DMS53 treated with DMSO at 0.1 percent for 48 hours (cell line): ENCODE results near the gene KRTAP10-10.
"Not testable (repeated sequence)": the region's sequence is repeated elsewhere in the genome, so short reads cannot be mapped to it uniquely, and the experiment has no call there.

ENCODE experiments used
- DNase-seq: peaks from one replicate; lab custom pipeline; 2025; ENCODE audit not compliant: unreplicated experiment; lab: John Stamatoyannopoulos, UW

The KRTAP10-10 gene, protein sequence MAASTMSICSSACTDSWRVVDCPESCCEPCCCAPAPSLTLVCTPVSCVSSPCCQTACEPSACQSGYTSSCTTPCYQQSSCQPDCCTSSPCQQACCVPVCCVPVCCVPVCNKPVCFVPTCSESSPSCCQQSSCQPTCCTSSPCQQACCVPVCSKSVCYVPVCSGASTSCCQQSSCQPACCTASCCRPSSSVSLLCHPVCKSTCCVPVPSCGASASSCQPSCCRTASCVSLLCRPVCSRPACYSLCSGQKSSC

DNA sequence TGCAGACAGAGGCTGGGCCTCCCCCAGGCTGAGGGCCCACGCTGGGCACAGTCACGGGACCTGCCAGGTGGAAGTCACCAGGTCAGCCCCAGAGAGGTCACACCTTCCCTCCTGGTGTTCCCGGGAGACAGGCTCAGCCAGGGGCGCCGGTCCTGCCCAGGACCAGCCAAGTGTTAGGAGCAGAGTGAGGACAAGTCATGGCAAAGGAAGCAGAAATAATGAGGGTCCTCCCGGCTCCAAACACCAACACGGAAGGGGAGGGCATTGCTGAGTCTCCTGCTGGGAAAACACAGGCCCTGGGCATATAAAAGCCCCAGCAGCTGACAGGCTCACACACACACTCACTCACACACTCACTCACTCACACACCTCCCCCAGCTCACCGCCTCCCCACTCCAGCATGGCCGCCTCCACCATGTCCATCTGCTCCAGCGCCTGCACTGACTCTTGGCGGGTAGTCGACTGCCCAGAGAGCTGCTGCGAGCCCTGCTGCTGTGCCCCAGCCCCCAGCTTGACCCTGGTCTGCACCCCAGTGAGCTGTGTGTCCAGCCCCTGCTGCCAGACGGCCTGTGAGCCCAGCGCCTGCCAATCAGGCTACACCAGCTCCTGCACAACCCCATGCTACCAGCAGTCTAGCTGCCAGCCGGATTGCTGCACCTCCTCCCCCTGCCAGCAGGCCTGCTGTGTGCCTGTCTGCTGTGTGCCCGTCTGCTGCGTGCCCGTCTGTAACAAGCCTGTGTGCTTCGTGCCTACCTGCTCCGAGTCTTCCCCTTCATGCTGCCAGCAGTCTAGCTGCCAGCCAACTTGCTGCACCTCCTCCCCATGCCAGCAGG is at the start of gene KRTAP10-10:
KRTAP10-10 (plus strand) TSS at position 339 of the 833 bp plus-strand sequence; CDS start at position 401, 62 bp downstream.
- DNase-seq = no peak

DNA sequence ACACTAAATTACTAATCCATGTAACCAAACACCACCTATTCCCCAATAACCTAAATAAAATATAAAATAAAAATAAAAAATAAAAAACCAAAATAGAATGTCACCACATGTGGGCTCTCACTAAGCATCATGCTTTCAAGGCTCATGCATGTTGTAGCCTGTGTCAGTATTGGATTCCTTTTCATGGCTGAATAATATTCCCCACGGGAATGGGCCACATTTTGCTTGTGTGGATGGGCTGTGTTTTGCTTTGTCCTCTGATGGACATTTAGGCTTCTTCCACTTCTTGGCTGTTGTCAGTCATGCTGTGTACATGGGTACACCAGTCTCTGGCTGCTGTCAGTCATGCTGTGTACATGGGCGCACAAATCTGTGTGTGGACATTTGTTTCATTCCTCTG is 48.1 kb upstream of the KRTAP10-10 start:
- no peak for DNase-seq

DNA sequence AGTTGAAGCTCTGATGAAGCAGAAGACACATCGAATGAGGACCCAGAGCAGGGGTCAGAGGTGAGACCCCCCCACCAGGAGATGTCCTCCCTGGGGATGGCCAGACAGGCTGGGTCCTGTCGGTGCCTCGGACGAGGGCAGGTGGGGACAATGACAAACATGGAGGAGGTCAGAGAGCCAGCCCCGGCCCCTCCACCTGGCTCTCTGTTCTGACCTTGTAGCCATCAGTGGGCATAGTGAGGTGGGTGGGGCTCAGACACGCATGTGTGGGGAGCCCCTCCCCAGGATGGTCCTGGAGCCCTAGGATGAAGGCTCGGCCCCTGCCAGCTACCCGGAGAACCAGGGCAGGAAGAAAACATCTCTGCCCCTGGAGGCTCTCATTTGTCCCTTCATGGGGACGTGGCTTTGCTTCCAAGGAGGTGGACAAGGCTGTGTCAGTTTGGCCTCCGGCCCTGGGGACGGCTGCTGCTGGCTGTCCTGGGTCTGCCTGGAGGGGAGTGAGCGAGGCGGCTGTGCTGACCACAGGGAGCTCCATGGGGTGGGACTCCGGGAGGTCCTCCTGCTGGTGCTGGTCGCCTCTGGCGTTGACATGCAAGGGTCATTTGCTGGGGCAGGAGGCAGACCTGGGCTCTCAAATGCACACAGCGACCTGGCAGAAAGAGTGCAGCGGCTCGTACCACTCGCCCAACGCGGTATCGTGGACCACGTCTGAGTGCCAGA is 47.4 kb upstream of the KRTAP10-10 start:
- no peak for DNase-seq

DNA sequence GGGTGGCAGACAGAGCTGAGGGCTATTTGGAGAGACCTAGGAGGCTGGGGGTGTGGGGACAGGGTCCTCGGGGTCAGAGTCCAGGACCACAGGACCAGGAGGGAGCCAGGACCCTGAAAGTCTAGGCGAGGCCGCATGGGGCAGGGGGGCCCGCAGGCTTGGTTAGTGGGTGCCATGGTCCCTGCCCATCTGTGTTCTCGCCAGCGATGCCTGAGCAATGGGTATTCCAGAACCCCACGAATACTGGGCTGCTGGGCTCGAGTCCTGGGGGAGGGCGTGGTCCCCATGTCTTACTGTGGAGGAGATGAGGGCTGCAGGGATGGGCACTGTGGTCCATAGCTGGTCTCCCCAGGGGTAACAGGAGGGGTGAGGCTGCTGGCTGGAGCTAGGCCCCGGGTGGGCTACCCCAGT is 46.8 kb upstream of the KRTAP10-10 start:
- no peak for DNase-seq

DNA sequence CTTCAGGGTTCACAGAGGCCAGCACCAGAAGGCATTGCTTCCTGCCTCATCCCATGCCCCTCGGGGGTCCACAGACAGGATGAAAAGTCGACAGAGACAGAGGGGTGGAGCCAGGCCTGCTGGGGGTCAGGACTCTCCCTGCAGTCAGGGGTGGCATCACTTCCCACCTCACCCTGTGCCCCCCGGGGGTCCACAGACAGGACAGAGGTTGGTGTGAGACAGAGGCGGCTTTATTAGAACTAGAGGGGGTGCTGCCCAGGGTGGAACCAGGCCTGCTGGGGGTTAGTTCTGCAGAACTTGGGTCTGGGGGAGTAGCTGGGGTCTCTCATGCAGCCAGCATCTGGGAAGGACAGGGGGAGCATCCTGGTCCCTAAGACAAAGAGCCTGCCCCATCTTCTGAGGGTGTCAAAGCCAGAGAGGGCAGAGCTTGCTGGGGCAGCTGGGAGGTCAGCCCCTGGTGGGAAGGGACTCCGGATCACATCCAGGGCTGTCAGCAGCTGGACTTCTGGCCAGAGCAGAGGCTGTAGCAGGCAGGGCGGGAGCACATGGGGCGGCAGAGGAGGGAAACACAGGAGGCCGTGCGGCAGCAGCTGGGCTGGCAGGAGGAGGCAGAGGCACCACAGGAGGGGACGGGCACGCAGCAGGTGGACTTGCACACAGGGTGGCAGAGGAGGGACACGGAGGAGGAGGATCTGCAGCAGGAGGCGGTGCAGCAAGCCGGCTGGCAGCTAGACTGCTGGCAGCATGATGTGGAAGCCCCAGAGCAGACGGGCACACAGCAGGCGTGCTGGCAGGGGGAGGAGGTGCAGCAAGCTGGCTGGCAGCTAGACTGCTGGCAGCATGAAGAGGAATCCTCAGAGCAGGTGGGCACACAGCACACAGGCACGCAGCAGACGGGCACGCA is 46.0 kb upstream of the KRTAP10-10 start:
- DNase-seq = not testable (repeated sequence)

DNA sequence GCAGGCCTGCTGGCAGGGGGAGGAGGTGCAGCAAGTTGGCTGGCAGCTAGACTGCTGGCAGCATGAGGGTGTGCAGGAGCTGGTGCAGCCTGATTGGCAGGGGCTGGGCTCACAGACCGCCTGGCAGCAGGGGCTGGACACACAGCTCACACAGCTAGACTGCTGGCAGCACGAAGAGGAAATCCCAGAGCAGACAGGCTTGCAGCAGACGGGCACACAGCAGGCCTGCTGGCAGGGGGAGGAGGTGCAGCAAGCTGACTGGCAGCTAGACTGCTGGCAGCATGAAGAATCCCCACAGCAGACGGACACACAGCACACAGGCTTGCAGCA is 45.4 kb upstream of the KRTAP10-10 start:
- DNase-seq = not testable (repeated sequence)

DNA sequence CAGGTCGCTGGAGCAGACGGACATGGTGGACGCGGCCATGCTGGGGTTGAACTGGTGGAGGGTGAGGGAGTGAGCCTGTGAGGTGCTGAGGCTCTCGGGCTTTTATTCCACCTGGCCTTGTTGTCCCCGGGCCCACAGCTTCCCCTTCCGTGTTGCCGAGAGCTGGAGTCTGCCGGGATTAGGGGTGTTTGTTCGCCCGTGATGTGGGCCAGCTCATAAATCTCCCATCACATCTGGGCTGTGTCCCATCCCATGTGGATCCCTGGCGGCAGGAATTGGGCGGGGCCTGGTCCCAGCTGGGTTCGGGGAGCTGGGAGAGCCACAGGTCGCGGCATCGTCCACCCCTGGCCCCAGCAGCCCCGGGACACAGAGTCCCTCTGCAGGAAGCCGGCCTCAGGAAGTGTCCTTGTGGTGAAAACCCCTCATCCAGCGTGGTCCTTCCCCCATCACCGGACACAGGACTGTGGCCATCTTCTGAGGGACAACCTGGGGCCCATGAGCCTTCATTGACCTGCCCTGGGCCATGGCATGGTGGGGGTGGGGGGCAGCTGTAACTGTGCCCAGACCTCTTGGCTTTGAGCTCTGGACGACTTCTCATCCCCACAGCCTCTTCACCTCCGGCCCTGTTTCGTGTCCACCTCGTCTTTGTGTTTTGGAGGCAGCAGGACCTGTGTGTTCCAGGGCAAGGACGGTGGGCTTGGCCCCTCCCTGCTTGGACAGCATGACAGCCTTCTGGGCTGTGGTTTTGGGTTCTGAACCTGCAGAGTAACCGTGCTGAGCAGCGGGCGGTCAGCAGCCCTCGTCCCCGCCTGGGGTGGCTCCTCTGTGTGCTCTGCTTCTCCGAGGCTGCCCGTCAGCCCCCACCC is 44.5 kb upstream of the KRTAP10-10 start, which contains the start of gene KRTAP10-6:
KRTAP10-6 (minus strand) TSS at position 60 of the 866 bp plus-strand sequence; CDS start at position 39, 21 bp downstream.
- no peak for DNase-seq

DNA sequence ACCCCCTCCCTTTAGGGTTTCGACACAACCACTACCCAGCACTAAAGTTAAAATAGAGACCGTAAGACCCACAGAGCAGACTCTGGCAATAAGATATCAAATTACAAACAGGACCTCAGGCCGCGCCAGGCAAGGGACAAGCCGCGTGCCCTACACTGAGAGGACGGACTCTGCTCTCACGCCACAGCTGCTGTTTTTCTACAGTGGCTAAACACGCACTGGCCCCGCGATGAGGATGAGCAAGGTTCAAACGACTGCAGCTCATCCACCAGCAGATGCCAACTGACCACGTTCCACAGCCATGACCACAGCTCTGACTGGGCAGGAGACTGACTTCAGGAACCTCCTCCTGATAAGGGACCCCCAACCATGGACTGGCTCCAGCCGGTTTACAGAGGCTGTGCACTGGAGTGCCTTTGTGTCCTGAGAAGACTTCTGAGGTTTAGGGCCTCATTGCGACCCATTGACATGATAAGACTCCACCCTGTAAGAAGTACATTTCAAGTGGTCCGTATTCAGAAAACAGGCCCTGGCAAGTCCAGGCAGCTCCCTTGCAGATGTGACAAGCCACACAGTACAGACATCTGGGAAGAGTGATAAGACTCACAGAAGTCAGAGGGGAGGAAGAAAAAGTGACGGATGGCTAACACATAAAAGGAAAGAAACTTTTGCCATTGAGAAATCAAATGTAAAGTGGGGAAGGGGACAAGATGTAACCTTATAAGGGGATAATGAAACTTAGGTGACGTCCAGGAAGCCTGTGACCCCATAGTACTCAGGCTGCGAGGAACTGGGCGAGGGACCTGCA is 43.4 kb upstream of the KRTAP10-10 start:
- no peak for DNase-seq

DNA sequence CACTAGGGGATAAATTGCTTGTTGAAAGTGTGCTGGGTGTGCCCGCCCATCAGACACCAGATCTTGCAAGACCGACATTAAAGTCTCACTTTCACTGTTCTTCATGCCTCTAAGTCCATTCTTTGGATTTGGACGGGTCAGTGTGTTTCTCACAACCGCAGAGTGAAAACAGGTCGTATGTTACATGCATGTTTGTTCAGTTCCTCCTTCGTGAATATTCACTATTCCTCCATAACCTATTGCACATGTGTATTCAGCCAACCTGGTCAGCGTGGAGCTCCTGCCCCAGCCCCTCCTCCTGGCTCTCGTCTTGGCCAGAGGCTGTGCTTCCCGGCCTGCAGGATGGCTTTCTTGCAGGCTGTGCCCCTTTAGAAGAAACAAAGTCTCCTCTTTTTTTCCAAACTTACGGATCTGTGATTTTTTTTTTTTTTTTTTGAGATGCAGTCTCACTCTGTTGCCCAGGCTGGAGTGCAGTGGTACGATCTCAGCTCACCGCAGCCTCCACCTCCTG is 42.7 kb upstream of the KRTAP10-10 start:
- no peak for DNase-seq

DNA sequence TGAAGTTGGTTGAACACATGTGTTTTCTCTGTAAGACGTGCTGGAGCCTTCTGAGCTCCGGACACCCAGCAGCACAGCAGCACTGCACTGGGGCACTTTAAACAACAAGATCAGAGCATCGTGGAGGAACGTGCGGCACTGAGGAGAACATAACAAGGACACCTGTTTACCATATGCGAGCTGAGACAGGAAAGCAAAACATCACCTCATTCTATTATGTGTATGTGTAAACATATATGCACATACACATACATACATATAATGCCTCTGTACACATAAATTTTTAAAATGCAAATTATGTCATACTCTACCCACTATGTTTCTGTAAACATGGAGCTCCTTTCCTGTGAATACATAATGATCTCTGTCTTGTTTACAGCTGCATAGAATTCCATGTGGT is 41.6 kb upstream of the KRTAP10-10 start:
- DNase-seq = no peak

DNA sequence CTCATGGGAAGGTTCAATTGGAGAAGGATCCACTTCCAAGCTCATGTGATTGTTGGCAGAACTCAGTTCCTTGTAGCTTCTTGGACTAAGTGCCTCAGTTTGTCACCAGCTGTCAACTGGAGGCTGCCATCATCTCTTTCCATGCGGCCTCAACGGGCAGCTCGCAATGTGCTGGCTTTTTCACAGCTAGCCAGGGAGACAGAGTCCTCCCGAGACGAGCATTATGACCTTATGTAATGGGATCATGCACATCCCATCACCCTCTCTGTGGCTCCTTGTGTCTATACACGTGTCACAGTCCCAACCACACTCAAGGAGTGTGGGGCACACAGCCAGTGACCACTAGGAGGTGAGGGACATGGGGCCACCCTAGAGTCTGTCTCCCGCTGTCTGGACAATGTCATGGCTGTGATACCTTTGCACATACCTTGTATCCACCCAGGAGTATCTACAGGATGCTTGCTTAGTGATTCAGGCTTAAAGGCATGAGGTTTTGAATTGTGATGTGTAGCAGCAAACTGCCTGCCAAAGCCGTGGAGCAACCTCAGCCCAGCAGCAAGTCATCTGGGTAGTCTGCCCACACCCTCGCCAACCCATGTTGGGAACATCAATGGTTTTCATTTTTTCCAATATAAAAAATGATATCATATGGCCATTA is 41.0 kb upstream of the KRTAP10-10 start:
- no peak for DNase-seq

DNA sequence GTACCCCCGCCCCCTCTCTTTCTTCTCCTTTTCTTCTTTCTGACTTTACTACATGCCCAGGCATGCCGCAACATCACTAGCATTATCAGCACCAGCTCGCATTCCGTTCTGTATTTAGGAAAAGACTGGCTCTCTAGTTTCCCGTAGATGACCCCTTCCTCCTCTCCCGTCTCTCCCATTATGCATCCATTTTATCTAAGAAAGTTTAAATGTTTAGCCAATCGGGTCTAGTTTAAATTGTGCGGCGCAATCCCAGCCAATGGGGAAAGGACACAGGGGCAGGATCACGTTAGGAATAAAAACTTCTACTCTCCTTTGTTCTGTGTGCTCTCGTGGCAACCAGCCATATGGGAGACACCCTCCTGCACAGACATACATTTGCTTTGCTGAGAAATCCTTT is 39.1 kb upstream of the KRTAP10-10 start:
- no peak for DNase-seq

DNA sequence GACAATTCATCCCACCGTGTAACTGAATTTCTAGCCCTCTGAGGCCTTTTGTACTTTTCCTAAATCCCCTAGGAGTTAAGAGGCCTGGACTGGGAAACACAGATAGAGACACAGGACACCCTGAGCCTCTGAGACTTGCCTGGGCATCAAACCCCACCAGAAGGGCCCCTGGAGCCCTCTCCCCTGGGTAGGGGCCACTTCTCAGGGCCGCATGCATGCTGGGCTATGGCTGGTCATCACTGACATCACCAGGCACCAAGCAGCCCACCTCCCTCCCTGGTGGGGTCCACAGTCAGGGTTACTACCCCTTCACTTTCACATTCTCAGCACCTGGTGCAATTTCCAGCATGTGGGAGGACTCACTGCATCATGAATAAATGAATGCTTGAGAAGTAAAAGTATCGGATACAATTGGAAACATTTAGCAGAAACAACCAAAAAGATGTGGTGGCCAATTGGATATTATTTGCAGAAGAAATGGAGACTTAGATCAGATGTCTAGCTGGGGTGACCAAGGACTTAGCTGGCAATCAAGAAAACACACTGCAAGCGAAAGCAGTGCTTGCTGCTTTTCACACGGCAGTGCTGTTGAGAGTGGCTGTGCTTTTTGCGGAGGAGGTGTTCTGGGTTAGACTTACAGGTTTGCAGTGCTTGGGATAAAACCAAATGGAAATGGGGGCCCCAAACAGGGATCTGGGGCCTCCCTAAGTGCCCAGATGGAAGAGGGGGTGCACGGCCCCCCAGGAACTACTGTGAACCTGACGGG is 37.7 kb upstream of the KRTAP10-10 start:
- no peak for DNase-seq

DNA sequence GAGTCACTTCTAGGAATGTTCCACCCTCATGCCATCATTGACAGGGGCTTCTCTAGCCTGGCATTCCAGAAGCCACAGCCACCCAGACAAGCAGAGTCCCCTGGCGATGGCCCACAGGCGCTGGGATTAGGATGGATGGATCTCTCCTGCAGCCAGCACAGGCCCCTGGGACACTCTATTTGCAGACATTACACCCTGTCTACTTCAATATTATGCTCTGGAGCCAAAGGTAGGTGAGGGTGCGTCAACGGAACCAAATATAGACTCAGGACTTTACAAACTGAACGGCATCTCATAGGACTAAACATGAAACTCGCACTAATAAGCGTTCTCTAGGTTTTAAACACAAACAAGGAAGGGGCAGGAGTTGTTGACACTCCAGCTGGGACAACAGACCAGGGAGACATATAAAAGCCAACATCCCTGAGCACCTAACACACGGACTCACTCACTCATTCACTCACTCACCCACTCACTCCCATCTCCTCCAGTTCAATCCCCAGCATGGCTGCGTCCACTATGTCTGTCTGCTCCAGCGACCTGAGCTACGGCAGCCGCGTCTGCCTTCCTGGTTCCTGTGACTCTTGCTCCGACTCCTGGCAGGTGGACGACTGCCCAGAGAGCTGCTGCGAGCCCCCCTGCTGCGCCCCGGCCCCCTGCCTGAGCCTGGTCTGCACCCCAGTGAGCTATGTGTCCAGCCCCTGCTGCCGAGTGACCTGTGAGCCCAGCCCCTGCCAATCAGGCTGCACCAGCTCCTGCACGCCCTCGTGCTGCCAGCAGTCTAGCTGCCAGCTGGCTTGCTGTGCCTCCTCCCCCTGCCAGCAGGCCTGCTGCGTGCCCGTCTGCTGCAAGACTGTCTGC is 36.8 kb upstream of the KRTAP10-10 start, which contains the start of gene KRTAP10-7:
KRTAP10-7 (plus strand) TSS at position 480 of the 861 bp plus-strand sequence; CDS start at position 505, 25 bp downstream.
- not testable (repeated sequence) for DNase-seq

DNA sequence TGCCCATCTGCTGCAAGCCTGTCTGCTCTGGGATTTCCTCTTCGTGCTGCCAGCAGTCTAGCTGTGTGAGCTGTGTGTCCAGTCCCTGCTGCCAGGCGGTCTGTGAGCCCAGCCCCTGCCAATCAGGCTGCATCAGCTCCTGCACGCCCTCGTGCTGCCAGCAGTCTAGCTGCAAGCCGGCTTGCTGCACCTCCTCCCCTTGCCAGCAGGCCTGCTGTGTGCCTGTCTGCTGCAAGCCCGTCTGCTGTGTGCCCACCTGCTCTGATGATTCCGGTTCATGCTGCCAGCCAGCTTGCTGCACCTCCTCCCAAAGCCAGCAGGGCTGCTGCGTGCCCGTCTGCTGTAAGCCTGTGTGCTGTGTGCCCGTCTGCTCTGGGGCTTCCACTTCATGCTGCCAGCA is 36.1 kb upstream of the KRTAP10-10 start:
- DNase-seq = not testable (repeated sequence)
